ENCODE data around the gene PRR5L. TPM values are rescaled to one million over a fixed set of nuclear protein-coding genes. Genes with fewer than 3 reads are reported as not detected.

Gene PRR5L
- total and polyA plus RNA-seq, 4 donors, result 28.4 to 30.6 (median 29.7) TPM

DNA sequence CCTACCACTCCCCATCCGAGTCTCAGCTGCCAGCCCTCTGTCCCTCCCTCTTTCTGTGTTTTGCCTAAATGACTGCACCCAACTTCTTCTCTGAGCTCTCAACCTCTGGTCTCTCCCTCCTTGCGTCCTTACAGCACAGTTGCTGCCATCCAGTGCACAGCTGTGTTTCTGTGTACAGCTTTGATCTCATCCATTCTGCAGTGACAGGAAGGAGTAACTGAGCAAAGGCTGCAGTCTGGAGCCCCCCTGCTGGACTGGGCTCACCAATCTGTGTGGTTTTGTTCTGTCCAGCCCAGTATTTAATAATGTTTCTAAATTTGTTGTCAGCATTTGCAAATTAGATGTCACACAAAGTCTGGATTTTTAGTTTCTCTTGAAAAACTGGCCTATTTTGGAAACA lies 43.8 kb downstream of the PRR5L start:
- no peaks in the 10 kb centered on the region for H3K9me3 ChIP-seq (ENCODE audit: control insufficient read depth, insufficient read depth, low read length)
- no peaks in the 10 kb centered on the region for H3K36me3 ChIP-seq (ENCODE audit: control insufficient read depth, insufficient read depth, low read length)
- H3K4me1 ChIP-seq (ENCODE audit: control insufficient read depth, insufficient read depth, low read length), result peaks cover 6% of the 10 kb centered on the region
- no peaks in the 10 kb centered on the region for H3K27me3 ChIP-seq (ENCODE audit: control insufficient read depth, insufficient read depth, low read length)
- H3K27ac ChIP-seq (ENCODE audit: low read depth, low read length), result no peak overlapping the region
- no peak overlapping the region for H3K4me3 ChIP-seq (ENCODE audit: low read depth, low read length)
- WGBS (ENCODE audit: insufficient coverage), result 55% methylated on average over 2 of the region's 2 CpGs
- DNase-seq (ENCODE audit: low read depth in 4 of 6, low spot score in 6 of 6), result no peak

DNA sequence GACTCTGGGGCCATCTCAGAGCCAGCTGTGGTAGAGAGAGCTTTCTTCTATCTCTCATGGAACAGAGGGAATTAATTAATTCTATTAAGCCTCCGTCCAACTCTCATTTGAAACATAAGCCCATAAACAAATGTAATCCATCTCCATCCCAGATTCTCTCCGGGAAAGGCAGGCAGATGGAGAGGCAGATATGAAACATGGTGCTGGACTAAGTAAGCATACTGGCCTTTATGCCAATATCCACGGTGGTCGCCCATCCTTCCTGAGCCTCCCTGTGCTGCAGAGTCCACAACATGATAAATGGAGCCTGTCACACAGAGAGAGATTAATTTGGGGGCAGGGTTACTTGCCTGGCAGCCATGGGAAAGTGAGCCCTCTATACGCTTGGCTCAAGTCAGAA lies 44.8 kb downstream of the PRR5L start:
- Histone ChIP-seq H3K27me3 (ENCODE audit: control insufficient read depth, insufficient read depth, low read length) (no peaks in the 10 kb centered on the region), H3K4me3 (ENCODE audit: low read depth, low read length) (no peak overlapping the region), H3K4me1 (ENCODE audit: control insufficient read depth, insufficient read depth, low read length) (peaks cover 6% of the 10 kb centered on the region), H3K36me3 (ENCODE audit: control insufficient read depth, insufficient read depth, low read length) (no peaks in the 10 kb centered on the region), H3K9me3 (ENCODE audit: control insufficient read depth, insufficient read depth, low read length) (no peaks in the 10 kb centered on the region), H3K27ac (ENCODE audit: low read depth, low read length) (no peak overlapping the region)
- peak in 1 of 6 donors; percentile 39 for DNase-seq (ENCODE audit: low read depth in 4 of 6, low spot score in 6 of 6)
- 49% methylated on average over 4 of the region's 5 CpGs for WGBS (ENCODE audit: insufficient coverage)

DNA sequence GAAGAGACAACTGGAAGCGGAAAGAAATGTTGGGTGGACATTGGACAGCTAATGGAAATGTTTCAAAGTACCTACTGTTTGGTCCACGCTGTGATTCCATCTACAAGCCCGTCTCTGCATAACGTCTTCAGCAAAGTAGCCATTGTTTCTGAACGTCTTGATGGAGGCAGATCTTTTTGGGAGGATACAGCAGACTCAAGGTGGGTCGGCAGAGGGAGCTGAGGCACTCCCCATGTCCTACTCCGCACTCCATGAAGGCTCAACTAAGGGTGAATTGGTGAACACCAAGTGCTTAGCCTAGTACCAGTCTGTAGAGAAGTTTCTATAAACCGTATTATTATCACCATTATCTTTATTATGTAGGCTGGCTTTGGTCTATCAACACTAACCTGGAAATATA lies 45.8 kb downstream of the PRR5L start:
- no peaks in the 10 kb centered on the region for H3K36me3 ChIP-seq (ENCODE audit: control insufficient read depth, insufficient read depth, low read length)
- H3K4me3 ChIP-seq (ENCODE audit: low read depth, low read length), result no peak overlapping the region
- H3K4me1 ChIP-seq (ENCODE audit: control insufficient read depth, insufficient read depth, low read length), result peaks cover 6% of the 10 kb centered on the region
- no peak overlapping the region for H3K27ac ChIP-seq (ENCODE audit: low read depth, low read length)
- no peaks in the 10 kb centered on the region for H3K27me3 ChIP-seq (ENCODE audit: control insufficient read depth, insufficient read depth, low read length)
- 87% methylated on average over 6 of the region's 8 CpGs for WGBS (ENCODE audit: insufficient coverage)
- DNase-seq (ENCODE audit: low read depth in 4 of 6, low spot score in 6 of 6), result no peak
- no peaks in the 10 kb centered on the region for H3K9me3 ChIP-seq (ENCODE audit: control insufficient read depth, insufficient read depth, low read length)

DNA sequence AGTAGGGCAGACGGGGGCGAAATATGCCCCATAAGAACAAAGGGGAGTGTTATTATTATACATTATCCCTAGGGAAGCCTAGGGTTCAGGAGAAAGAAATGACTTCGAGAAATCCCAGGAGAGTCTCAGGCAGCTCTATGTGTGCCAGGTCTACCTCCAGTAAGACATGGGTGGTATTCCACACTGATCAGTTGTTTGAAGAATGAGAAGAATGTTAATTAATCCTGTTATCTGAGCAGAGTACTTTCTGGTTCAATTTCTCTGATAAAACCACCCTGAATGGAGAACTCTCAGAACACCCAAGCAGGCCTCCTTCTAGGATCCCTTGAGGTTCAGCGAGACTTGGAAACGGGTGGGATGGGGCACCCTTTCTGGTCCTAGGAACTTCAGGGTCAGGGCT lies 46.2 kb downstream of the PRR5L start:
- no peaks in the 10 kb centered on the region for H3K9me3 ChIP-seq (ENCODE audit: control insufficient read depth, insufficient read depth, low read length)
- H3K4me3 ChIP-seq (ENCODE audit: low read depth, low read length), result no peak overlapping the region
- H3K36me3 ChIP-seq (ENCODE audit: control insufficient read depth, insufficient read depth, low read length), result no peaks in the 10 kb centered on the region
- WGBS (ENCODE audit: insufficient coverage), result 90% methylated on average over 2 of the region's 5 CpGs
- no peaks in the 10 kb centered on the region for H3K27me3 ChIP-seq (ENCODE audit: control insufficient read depth, insufficient read depth, low read length)
- no peak overlapping the region for H3K27ac ChIP-seq (ENCODE audit: low read depth, low read length)
- no peak for DNase-seq (ENCODE audit: low read depth in 4 of 6, low spot score in 6 of 6)
- peaks cover 6% of the 10 kb centered on the region for H3K4me1 ChIP-seq (ENCODE audit: control insufficient read depth, insufficient read depth, low read length)

DNA sequence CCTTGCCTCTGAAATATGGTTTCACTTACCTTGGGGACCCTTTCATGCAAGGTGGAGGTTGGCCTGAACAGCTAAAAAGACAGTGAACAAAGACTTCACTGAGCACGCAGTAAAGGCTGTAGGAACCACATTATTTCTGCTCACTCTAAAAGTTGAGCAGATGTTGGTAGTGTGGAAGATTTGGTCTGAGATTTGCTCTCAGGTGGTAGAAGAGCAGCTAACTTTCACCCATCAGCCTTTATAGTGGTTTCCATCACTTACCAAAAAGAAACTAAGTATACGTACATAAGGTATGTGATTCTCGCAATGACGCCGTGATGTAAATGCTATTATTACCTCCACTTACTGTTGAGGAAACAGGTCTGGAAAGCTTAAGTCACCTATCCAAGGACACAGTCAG lies 47.3 kb downstream of the PRR5L start:
- no CpG with 5 or more reads among the region's 5 CpGs for WGBS (ENCODE audit: insufficient coverage)
- peaks cover 6% of the 10 kb centered on the region for H3K4me1 ChIP-seq (ENCODE audit: control insufficient read depth, insufficient read depth, low read length)
- no peak for DNase-seq (ENCODE audit: low read depth in 4 of 6, low spot score in 6 of 6)
- no peaks in the 10 kb centered on the region for H3K9me3 ChIP-seq (ENCODE audit: control insufficient read depth, insufficient read depth, low read length)
- H3K27ac ChIP-seq (ENCODE audit: low read depth, low read length), result no peak overlapping the region
- no peaks in the 10 kb centered on the region for H3K36me3 ChIP-seq (ENCODE audit: control insufficient read depth, insufficient read depth, low read length)
- no peak overlapping the region for H3K4me3 ChIP-seq (ENCODE audit: low read depth, low read length)
- H3K27me3 ChIP-seq (ENCODE audit: control insufficient read depth, insufficient read depth, low read length), result no peaks in the 10 kb centered on the region

DNA sequence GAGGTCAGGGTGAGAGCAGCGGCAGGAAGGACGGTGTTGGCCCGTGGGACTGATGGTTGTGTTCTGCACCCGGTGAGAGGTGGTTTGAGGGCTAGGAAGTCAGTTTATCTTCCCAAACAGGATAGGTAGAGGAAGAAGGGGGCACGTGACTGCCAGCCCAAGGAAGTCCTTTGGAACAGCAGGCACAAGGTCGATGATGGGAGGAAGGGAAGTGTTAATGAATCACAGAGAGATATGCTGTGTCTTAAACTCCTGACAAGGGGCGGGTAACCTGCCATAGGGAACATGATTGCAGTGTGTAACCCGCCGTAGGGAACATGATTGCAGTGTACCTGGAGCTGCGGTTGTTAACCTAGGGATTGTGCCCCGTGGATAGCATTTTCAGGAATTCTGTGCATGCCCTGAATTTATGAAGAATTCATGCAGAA lies 49.0 kb downstream of the PRR5L start:
- no peaks in the 10 kb centered on the region for H3K9me3 ChIP-seq (ENCODE audit: control insufficient read depth, insufficient read depth, low read length)
- 89% methylated on average over 11 of the region's 11 CpGs for WGBS (ENCODE audit: insufficient coverage)
- no peak overlapping the region for H3K4me3 ChIP-seq (ENCODE audit: low read depth, low read length)
- no peaks in the 10 kb centered on the region for H3K36me3 ChIP-seq (ENCODE audit: control insufficient read depth, insufficient read depth, low read length)
- no peak for DNase-seq (ENCODE audit: low read depth in 4 of 6, low spot score in 6 of 6)
- H3K27ac ChIP-seq (ENCODE audit: low read depth, low read length), result no peak overlapping the region
- no peaks in the 10 kb centered on the region for H3K27me3 ChIP-seq (ENCODE audit: control insufficient read depth, insufficient read depth, low read length)
- peaks cover 5% of the 10 kb centered on the region for H3K4me1 ChIP-seq (ENCODE audit: control insufficient read depth, insufficient read depth, low read length)

DNA sequence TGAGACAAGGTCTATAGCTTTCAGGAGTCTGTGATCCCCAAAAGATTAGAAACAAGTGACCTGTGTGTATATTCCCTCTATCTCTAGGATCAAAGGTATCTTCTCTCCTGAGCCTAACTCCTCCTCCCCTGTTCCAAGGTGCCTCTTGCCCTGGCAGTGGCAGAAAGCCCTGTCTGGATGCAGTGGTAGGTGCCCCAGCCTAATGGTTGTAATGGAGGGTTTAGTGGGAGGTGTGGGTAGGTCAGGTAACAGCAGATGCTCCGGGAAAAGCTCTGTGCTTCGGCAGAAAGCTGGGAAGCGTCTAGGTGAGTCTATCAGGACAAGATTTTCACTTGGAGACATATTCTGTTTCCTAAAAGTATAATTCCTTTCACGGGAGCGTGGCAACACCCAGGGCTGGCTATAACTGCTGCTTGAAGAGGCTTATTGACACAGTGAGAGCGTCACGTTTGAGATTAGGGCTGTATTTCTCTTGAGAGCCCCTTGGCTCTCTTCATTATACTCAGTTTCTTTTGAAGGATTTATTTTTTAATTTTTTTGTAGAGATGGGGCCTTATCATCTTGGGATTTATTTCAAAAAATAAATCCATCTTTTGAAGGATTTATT lies 49.5 kb downstream of the PRR5L start:
- no peak for DNase-seq (ENCODE audit: low read depth in 4 of 6, low spot score in 6 of 6)
- Histone ChIP-seq H3K4me1 (ENCODE audit: control insufficient read depth, insufficient read depth, low read length) (peaks cover 5% of the 10 kb centered on the region), H3K9me3 (ENCODE audit: control insufficient read depth, insufficient read depth, low read length) (no peaks in the 10 kb centered on the region), H3K27me3 (ENCODE audit: control insufficient read depth, insufficient read depth, low read length) (no peaks in the 10 kb centered on the region), H3K27ac (ENCODE audit: low read depth, low read length) (no peak overlapping the region), H3K36me3 (ENCODE audit: control insufficient read depth, insufficient read depth, low read length) (no peaks in the 10 kb centered on the region), H3K4me3 (ENCODE audit: low read depth, low read length) (no peak overlapping the region)
- 71% methylated on average over 6 of the region's 7 CpGs for WGBS (ENCODE audit: insufficient coverage)

DNA sequence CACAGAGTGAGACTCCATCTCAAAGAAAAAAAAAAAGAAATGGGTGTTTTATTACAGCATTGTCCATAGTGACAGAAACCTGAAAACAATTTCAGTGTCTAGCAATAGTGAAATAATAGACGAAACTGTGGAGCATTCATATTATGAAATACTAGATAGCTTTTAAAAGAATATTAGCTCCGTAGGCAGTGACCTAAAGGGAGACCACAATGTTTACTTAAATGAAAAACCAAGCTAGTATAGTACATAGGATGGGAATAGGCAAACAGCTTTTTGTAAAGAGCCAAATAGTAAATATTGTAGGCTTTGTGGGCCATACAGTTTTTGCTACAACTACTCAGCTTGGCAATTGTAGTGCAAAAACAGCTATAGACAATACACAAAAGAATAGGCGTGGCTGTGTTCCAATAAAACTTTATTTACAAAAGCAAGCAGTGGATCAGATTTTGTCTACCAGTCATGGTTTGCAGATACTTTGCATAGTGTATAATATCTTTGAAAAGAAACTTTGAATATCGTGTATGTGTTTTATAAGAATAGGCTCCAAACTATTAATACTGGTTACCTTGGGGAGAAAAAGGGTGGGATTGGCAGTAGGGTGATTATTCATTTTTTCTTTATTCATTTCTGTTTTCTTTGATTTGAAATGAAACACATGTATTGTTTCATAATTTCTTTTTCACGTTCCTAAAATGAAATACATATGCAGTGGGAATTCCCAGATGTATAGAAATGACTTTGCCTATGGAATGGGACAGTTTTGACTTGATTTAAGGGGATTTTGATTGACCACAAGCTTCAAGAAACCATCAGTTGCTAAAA lies 50.7 kb downstream of the PRR5L start:
- H3K27me3 ChIP-seq (ENCODE audit: control insufficient read depth, insufficient read depth, low read length), result no peaks in the 10 kb centered on the region
- no CpG with 5 or more reads among the region's 5 CpGs for WGBS (ENCODE audit: insufficient coverage)

DNA sequence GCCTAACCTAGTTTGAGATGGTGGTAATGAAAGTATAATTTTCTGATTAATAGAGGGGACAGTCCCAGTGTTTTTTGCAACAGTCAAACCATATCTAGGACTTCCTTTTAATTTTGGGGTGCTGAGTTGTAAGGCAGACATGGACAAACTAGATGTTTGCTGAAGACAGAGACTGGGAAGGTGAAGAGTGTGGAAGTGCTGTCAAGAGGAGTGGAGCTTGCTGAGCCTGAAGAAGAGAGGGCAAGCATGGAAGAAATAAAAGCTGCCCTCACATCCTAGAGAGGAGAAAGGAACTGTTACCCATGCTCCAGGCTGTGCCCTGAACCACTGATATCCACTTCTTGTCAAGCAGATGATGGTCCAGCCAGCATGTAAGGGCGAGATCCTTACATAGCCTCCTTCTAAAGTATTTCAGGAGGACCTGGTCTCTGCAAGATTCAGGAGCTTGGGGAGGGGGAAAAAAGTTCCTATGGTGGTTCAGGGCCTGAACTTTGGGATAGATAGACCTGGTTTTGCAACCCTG lies 51.4 kb downstream of the PRR5L start:
- Histone ChIP-seq H3K27ac (ENCODE audit: low read depth, low read length) (no peak overlapping the region), H3K27me3 (ENCODE audit: control insufficient read depth, insufficient read depth, low read length) (no peaks in the 10 kb centered on the region), H3K36me3 (ENCODE audit: control insufficient read depth, insufficient read depth, low read length) (no peaks in the 10 kb centered on the region), H3K9me3 (ENCODE audit: control insufficient read depth, insufficient read depth, low read length) (no peaks in the 10 kb centered on the region), H3K4me1 (ENCODE audit: control insufficient read depth, insufficient read depth, low read length) (peaks cover 5% of the 10 kb centered on the region), H3K4me3 (ENCODE audit: low read depth, low read length) (no peak overlapping the region)
- DNase-seq (ENCODE audit: low read depth in 4 of 6, low spot score in 6 of 6), result no peak
- WGBS (ENCODE audit: insufficient coverage), result no CpG with 5 or more reads among the region's 1 CpG

More for the DNA sequence above, 50.7 kb downstream of the PRR5L start:
- DNase-seq (ENCODE audit: low read depth in 4 of 6, low spot score in 6 of 6), result no peak
- H3K27ac ChIP-seq (ENCODE audit: low read depth, low read length), result no peak overlapping the region
- no peaks in the 10 kb centered on the region for H3K9me3 ChIP-seq (ENCODE audit: control insufficient read depth, insufficient read depth, low read length)
- no peaks in the 10 kb centered on the region for H3K36me3 ChIP-seq (ENCODE audit: control insufficient read depth, insufficient read depth, low read length)
- H3K4me1 ChIP-seq (ENCODE audit: control insufficient read depth, insufficient read depth, low read length), result peaks cover 5% of the 10 kb centered on the region
- H3K4me3 ChIP-seq (ENCODE audit: low read depth, low read length), result no peak overlapping the region

Data from spinal cord (tissue), 10 donors.